Measurements from ENCODE around the gene DCLK3. TPM values are rescaled to one million over a fixed set of nuclear protein-coding genes. Genes with fewer than 3 reads are reported as not detected.
A peak's percentile ranks its signal among the peaks of the same experiment; 100 is the strongest.

The DCLK3 gene
- polyA plus RNA-seq, 1 experiment = not detected

GRCh38 chr3:36713904-36714303 is 50.4 kb downstream of the DCLK3 start:
- ChIA-PET POLR2A (no interaction called here), CTCF (interaction anchor here (1.3 kb wide), 1 partner anchor 15 kb away, joined by 3 read pairs; no protein-coding TSS in a partner anchor)
- Histone ChIP-seq H3K27me3 (ENCODE audit: control insufficient read depth, insufficient read depth, low read length) (peaks cover 4% of the 10 kb centered on the region), H3K9me3 (ENCODE audit: control insufficient read depth, insufficient read depth, low read length) (no peaks in the 10 kb centered on the region), H3K4me3 (ENCODE audit: low read depth, low read length) (no peak overlapping the region), H3K27ac (ENCODE audit: low read depth, low read length) (no peak overlapping the region)
- DNase-seq (ENCODE audit: low read depth, low spot score) = no peak
- no peak for TF ChIP-seq CTCF (IDR thresholded peaks at IDR 0.05; ENCODE audit: low read depth, low read length)

- POLR2A ChIA-PET = no interaction called here
- Histone ChIP-seq H3K4me3 (ENCODE audit: low read depth, low read length) (no peak overlapping the region), H3K27me3 (ENCODE audit: control insufficient read depth, insufficient read depth, low read length) (peaks cover 4% of the 10 kb centered on the region), H3K27ac (ENCODE audit: low read depth, low read length) (no peak overlapping the region), H3K9me3 (ENCODE audit: control insufficient read depth, insufficient read depth, low read length) (no peaks in the 10 kb centered on the region)
- CTCF ChIA-PET = no interaction called here
- DNase-seq (ENCODE audit: low read depth, low spot score) = no peak
- TF ChIP-seq CTCF (IDR thresholded peaks at IDR 0.05; ENCODE audit: low read depth, low read length) = no peak
Measured at GRCh38 chr3:36710606-36711005, 53.7 kb downstream of the DCLK3 start.

- CTCF ChIA-PET = interaction anchor here (1.1 kb wide), 1 partner anchor 118 kb away, joined by 3 read pairs; no protein-coding TSS in a partner anchor
- Histone ChIP-seq H3K27ac (ENCODE audit: low read depth, low read length) (no peak overlapping the region), H3K9me3 (ENCODE audit: control insufficient read depth, insufficient read depth, low read length) (no peaks in the 10 kb centered on the region), H3K4me3 (ENCODE audit: low read depth, low read length) (no peak overlapping the region), H3K27me3 (ENCODE audit: control insufficient read depth, insufficient read depth, low read length) (peaks cover 4% of the 10 kb centered on the region)
- DNase-seq (ENCODE audit: low read depth, low spot score) = no peak
- POLR2A ChIA-PET = no interaction called here
- no peak for TF ChIP-seq CTCF (IDR thresholded peaks at IDR 0.05; ENCODE audit: low read depth, low read length)
Measured at GRCh38 chr3:36709826-36710365, 54.5 kb downstream of the DCLK3 start.

- Histone ChIP-seq H3K4me3 (ENCODE audit: low read depth, low read length) (no peak overlapping the region), H3K27ac (ENCODE audit: low read depth, low read length) (no peak overlapping the region), H3K9me3 (ENCODE audit: control insufficient read depth, insufficient read depth, low read length) (no peaks in the 10 kb centered on the region), H3K27me3 (ENCODE audit: control insufficient read depth, insufficient read depth, low read length) (peaks cover 4% of the 10 kb centered on the region)
- ChIA-PET POLR2A (no interaction called here), CTCF (interaction anchor here (1.1 kb wide), 1 partner anchor 117 kb away, joined by 3 read pairs; no protein-coding TSS in a partner anchor)
- no peak for TF ChIP-seq CTCF (IDR thresholded peaks at IDR 0.05; ENCODE audit: low read depth, low read length)
- DNase-seq (ENCODE audit: low read depth, low spot score) = no peak
Measured at GRCh38 chr3:36709281-36709680, 55.1 kb downstream of the DCLK3 start.

GRCh38 chr3:36707623-36708409 is 56.5 kb downstream of the DCLK3 start:
- H3K9me3 ChIP-seq (ENCODE audit: control insufficient read depth, insufficient read depth, low read length) = no peaks in the 10 kb centered on the region
- ChIA-PET CTCF (interaction anchor here (0.6 to 1.7 kb wide), 3 partner anchors 22 to 742 kb away, joined by 3 to 12 read pairs (median 3); no protein-coding TSS in a partner anchor), POLR2A (no interaction called here)
- no peak overlapping the region for H3K4me3 ChIP-seq (ENCODE audit: low read depth, low read length)
- H3K27ac ChIP-seq (ENCODE audit: low read depth, low read length) = no peak overlapping the region
- peaks cover 4% of the 10 kb centered on the region for H3K27me3 ChIP-seq (ENCODE audit: control insufficient read depth, insufficient read depth, low read length)
- no peak for DNase-seq (ENCODE audit: low read depth, low spot score)
- peak; percentile 34 for TF ChIP-seq CTCF (IDR thresholded peaks at IDR 0.05; ENCODE audit: low read depth, low read length)
